ENCODE data around the gene SCAPER.
"Not testable (repeated sequence)": the region's sequence is repeated elsewhere in the genome, so short reads cannot be mapped to it uniquely, and the experiment has no call there.

SCAPER gene

DNA sequence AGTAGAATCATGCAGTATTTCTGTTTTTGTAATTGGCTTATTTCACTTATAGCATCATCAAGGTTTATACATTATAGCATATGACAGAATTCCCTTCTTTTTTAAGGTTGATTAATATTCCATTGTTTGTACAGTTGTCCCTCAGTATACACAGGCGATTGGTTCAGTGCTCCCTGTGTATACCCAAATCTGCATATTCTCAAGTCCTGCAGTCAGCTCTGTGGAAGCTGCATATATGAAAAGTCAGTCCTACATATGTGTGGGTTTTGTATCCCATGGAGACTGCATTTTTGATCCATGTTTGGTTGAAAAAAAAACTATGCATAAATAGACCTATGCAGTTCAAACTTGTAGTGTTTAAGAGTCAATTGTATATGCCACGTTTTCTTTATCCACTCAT, 440.9 kb downstream of the SCAPER start:
- Histone ChIP-seq H3K27ac (ENCODE audit: low read depth, low read length, severe bottlenecking) (no peak overlapping the region), H3K4me1 (ENCODE audit: control insufficient read depth, insufficient read depth, low read length, poor library complexity, severe bottlenecking) (no peaks in the 10 kb centered on the region), H3K9me3 (ENCODE audit: control insufficient read depth, low read length) (no peaks in the 10 kb centered on the region), H3K4me3 (ENCODE audit: extremely low read depth, insufficient read depth, low read length, poor library complexity, severe bottlenecking) (no peak overlapping the region), H3K36me3 (ENCODE audit: control insufficient read depth, insufficient read depth, low read length) (no peaks in the 10 kb centered on the region)
- no CpG with 5 or more reads among the region's 2 CpGs for WGBS, 2 experiments (ENCODE audit: insufficient coverage in 2 of 2)

DNA sequence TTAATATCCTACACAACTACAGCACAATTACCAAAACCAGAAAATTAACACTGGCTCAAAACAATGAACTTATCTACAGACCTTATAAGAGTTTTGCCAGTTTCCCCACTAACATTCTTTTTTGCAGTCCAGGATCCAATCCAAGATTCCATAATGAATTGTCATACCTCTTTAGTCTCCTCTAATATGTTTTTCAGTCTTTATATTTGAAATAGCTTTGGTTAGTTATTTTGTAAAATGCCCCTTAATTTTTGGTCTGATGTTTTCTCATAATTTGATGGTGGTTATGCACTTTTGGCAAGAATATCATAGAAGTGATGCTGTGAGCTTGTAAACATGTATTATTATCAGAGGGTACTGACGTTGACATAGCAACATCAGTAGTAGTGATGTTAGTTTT, 444.3 kb downstream of the SCAPER start:
- no peaks in the 10 kb centered on the region for H3K9me3 ChIP-seq (ENCODE audit: control insufficient read depth, low read length)
- H3K4me3 ChIP-seq (ENCODE audit: extremely low read depth, insufficient read depth, low read length, poor library complexity, severe bottlenecking) = no peak overlapping the region
- WGBS, 2 experiments (ENCODE audit: insufficient coverage in 2 of 2) = 100% methylated on average over 1 of the region's 1 CpG; no CpG with 5 or more reads in 1 of the 2 experiments
- H3K36me3 ChIP-seq (ENCODE audit: control insufficient read depth, insufficient read depth, low read length) = no peaks in the 10 kb centered on the region
- no peak overlapping the region for H3K27ac ChIP-seq (ENCODE audit: low read depth, low read length, severe bottlenecking)
- H3K4me1 ChIP-seq (ENCODE audit: control insufficient read depth, insufficient read depth, low read length, poor library complexity, severe bottlenecking) = no peaks in the 10 kb centered on the region

DNA sequence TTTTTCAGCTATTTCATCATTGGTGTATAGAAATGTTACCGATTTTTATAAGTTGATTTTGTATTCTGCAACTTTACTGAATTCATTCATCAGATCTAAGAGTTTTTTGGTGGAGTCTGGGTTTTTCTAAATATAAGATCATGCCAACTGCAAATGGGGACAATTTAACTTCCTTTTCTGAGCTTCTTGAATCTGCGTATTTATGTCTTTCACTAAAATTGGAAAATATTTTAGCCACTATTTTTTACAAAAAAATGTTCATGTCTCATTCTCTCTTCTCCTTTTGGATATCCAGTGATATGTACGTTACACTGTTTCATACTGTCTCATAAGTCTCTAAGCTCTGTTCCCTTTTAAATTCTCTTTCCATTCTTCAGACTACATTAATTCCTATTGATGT, 444.8 kb downstream of the SCAPER start:
- Histone ChIP-seq H3K9me3 (ENCODE audit: control insufficient read depth, low read length) (no peaks in the 10 kb centered on the region), H3K27ac (ENCODE audit: low read depth, low read length, severe bottlenecking) (no peak overlapping the region), H3K36me3 (ENCODE audit: control insufficient read depth, insufficient read depth, low read length) (no peaks in the 10 kb centered on the region), H3K4me1 (ENCODE audit: control insufficient read depth, insufficient read depth, low read length, poor library complexity, severe bottlenecking) (no peaks in the 10 kb centered on the region), H3K4me3 (ENCODE audit: extremely low read depth, insufficient read depth, low read length, poor library complexity, severe bottlenecking) (no peak overlapping the region)
- WGBS, 2 experiments (ENCODE audit: insufficient coverage in 2 of 2) = 97% methylated on average over 2 of the region's 3 CpGs; no CpG with 5 or more reads in 1 of the 2 experiments

DNA sequence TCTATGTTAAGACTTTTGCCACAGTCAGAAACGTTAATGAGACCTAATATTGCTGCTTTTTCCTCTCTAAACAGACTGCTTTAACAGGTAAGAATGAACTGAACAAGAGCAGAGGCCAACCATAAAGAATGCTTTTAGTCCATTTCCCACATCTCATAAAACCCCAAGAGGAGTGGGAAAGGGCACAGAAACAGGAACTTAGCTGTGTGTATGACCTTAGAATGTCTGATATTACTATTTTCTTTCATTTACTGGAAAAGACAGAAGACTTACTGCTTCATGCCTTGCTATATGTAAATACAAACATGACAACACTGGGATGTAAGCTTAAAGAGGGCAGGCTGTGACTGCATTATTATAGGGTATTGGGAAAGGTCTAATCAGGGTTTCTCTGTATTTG, 453.6 kb downstream of the SCAPER start:
- Histone ChIP-seq H3K36me3 (ENCODE audit: control insufficient read depth, insufficient read depth, low read length) (no peaks in the 10 kb centered on the region), H3K4me3 (ENCODE audit: extremely low read depth, insufficient read depth, low read length, poor library complexity, severe bottlenecking) (no peak overlapping the region), H3K4me1 (ENCODE audit: control insufficient read depth, insufficient read depth, low read length, poor library complexity, severe bottlenecking) (no peaks in the 10 kb centered on the region), H3K9me3 (ENCODE audit: control insufficient read depth, low read length) (no peaks in the 10 kb centered on the region), H3K27ac (ENCODE audit: low read depth, low read length, severe bottlenecking) (no peak overlapping the region)
- 71% methylated on average over 1 of the region's 1 CpG; no CpG with 5 or more reads in 1 of the 2 experiments for WGBS, 2 experiments (ENCODE audit: insufficient coverage in 2 of 2)

DNA sequence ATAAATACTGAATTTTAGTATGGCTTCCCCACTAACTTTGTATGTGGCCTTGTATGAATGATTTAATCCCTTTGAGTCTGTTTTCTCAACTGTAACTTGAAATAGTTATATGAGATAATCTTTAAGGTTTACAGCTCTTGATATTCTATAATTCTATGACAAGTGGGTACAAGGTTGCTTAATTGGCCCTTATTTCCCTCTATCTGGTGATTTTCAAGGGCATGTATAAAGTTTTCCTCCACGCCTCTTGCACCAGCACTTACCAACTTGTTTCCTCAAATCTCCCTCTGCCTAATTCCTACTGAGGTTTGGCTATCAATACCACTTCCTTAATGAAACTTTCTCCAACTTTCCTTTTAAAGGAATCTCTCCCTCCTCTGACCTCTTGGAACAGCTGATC, 455.7 kb downstream of the SCAPER start:
- Histone ChIP-seq H3K9me3 (ENCODE audit: control insufficient read depth, low read length) (no peaks in the 10 kb centered on the region), H3K27ac (ENCODE audit: low read depth, low read length, severe bottlenecking) (no peak overlapping the region), H3K4me1 (ENCODE audit: control insufficient read depth, insufficient read depth, low read length, poor library complexity, severe bottlenecking) (no peaks in the 10 kb centered on the region), H3K36me3 (ENCODE audit: control insufficient read depth, insufficient read depth, low read length) (no peaks in the 10 kb centered on the region), H3K4me3 (ENCODE audit: extremely low read depth, insufficient read depth, low read length, poor library complexity, severe bottlenecking) (no peak overlapping the region)
- WGBS, 2 experiments (ENCODE audit: insufficient coverage in 2 of 2) = 100% methylated on average over 1 of the region's 1 CpG; no CpG with 5 or more reads in 1 of the 2 experiments

DNA sequence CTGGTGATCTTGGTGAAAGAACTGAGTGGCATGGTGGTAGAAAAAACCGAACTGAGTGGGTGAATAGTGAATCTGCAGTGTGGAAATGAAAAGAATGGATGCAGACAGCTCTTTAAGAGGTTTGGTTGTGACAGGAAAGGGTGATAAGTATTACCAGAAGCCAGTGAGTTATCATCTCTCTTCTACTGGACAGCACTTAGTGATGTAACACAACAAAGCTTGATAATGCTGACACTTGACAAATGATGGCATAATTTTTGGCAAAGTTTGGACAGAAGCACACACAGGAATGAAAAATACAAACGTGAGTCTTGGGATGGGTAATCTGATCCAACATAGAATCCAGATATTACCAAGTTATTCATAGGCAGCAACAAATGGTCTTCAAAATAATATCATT, 456.4 kb downstream of the SCAPER start:
- no peak overlapping the region for H3K4me3 ChIP-seq (ENCODE audit: extremely low read depth, insufficient read depth, low read length, poor library complexity, severe bottlenecking)
- H3K9me3 ChIP-seq (ENCODE audit: control insufficient read depth, low read length) = no peaks in the 10 kb centered on the region
- no peak overlapping the region for H3K27ac ChIP-seq (ENCODE audit: low read depth, low read length, severe bottlenecking)
- H3K4me1 ChIP-seq (ENCODE audit: control insufficient read depth, insufficient read depth, low read length, poor library complexity, severe bottlenecking) = no peaks in the 10 kb centered on the region
- 82% methylated on average over 1 of the region's 2 CpGs for WGBS, 2 experiments (ENCODE audit: insufficient coverage in 2 of 2)
- H3K36me3 ChIP-seq (ENCODE audit: control insufficient read depth, insufficient read depth, low read length) = no peaks in the 10 kb centered on the region

DNA sequence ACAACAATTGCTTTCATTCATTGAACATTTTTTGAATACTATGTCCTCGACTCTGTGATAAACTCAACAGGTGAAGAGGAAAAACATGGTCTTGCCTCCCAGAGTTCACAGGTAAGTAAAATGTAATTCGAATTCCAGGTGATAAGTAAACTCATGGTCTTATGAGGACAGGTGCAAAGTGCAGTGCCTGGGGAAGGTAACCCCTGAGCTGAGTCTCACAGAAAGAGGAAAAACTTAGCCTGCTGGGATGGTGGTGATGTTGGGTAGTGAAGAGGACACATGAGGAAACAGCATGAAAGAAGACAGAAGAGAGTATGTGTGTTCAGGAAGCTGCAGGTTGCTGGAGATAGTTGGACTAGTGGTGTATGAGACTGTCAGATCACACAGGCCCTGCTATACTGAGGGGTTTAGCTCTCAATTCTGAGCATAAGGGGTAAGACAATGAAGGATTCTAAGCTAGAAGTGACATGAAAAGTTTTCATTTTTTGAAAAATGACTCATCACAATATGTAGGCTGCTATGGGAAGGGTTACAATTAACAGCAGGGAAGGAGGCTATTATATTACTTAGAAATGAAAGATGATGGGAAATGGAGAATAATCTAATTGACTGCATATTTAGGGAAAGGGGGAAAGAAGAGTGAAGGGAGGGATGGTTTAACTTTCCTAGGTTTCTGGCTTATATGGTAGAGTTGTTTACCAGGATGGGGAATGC, 457.3 kb downstream of the SCAPER start:
- Histone ChIP-seq H3K9me3 (ENCODE audit: control insufficient read depth, low read length) (no peaks in the 10 kb centered on the region), H3K27ac (ENCODE audit: low read depth, low read length, severe bottlenecking) (no peak overlapping the region), H3K36me3 (ENCODE audit: control insufficient read depth, insufficient read depth, low read length) (no peaks in the 10 kb centered on the region), H3K4me3 (ENCODE audit: extremely low read depth, insufficient read depth, low read length, poor library complexity, severe bottlenecking) (no peak overlapping the region), H3K4me1 (ENCODE audit: control insufficient read depth, insufficient read depth, low read length, poor library complexity, severe bottlenecking) (no peaks in the 10 kb centered on the region)
- WGBS, 2 experiments (ENCODE audit: insufficient coverage in 2 of 2) = 92 to 100% methylated on average over 1 to 2 of the region's 2 CpGs

DNA sequence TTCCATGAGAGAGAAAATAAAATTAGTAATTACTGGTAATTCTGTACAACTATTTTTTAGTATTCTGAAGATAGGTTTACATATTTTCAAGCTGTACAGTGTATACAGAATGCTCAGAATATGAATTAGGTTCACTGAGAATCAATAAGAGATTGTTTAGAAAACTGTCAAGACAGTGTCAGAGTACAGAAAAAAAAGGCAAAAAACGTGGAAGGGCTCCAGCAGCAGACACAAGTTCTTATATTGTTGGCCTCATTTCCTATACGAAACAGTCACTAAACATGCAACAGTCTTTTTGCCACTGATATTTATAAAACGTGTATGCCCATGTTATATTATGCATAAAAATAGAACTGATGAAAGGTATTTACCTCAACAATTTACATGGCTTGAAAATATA, 464.7 kb downstream of the SCAPER start:
- Histone ChIP-seq H3K4me3 (ENCODE audit: extremely low read depth, insufficient read depth, low read length, poor library complexity, severe bottlenecking) (no peak overlapping the region), H3K27ac (ENCODE audit: low read depth, low read length, severe bottlenecking) (no peak overlapping the region)
- 75 to 86% methylated on average over 1 of the region's 3 CpGs for WGBS, 2 experiments (ENCODE audit: insufficient coverage in 2 of 2)

DNA sequence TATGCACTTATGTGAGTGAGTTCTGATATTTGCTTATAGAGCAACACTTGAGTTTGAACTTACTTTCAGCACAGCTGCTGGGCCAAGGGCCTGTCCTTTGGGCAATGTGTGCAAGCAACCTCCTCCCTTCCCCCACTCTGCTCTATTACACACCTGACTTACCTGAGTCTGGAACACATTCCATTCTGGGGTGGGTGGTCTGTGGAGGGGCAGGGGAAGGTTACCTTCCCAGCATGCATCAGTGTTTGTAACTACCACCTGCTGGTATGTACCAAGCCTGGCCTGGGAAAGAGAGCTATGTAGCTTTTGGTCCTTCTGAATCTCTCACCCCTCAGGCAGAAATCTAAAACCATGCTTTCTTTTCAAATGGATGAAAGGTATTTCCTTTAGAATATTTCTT, 465.6 kb downstream of the SCAPER start:
- no peak overlapping the region for H3K4me3 ChIP-seq (ENCODE audit: extremely low read depth, insufficient read depth, low read length, poor library complexity, severe bottlenecking)
- H3K9me3 ChIP-seq (ENCODE audit: control insufficient read depth, low read length) = no peaks in the 10 kb centered on the region
- no peak overlapping the region for H3K27ac ChIP-seq (ENCODE audit: low read depth, low read length, severe bottlenecking)
- H3K4me1 ChIP-seq (ENCODE audit: control insufficient read depth, insufficient read depth, low read length, poor library complexity, severe bottlenecking) = no peaks in the 10 kb centered on the region
- no peaks in the 10 kb centered on the region for H3K36me3 ChIP-seq (ENCODE audit: control insufficient read depth, insufficient read depth, low read length)

More for the DNA sequence above, 464.7 kb downstream of the SCAPER start:
- no peaks in the 10 kb centered on the region for H3K9me3 ChIP-seq (ENCODE audit: control insufficient read depth, low read length)
- no peaks in the 10 kb centered on the region for H3K4me1 ChIP-seq (ENCODE audit: control insufficient read depth, insufficient read depth, low read length, poor library complexity, severe bottlenecking)
- H3K36me3 ChIP-seq (ENCODE audit: control insufficient read depth, insufficient read depth, low read length) = no peaks in the 10 kb centered on the region

DNA sequence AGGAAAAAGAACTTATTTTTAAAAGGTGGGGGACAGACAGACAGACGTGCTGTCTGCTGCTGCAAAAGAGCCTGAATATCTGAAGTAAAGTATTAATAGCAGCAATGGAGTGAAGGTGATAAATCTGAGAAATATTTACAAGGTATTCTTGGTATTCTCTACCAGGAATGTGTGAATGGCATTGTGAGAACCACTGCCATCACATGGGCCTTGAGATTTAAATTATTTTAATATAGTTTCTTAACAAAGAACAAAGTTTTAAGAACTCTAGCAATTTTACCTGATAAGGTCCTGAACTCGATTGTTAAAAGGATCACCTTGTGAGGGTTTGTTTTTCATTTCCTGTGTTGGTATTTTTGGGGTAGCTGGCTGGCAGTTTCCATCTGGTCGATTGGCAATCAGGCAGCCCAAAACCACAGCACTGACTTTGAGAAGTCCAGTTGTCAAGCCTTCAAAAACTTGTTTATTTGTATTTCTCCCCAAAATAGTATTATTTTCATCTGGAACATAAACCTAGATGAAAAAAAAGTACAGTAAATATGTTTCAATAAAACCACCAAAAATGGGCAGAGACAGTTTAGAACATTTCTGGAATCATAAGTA, 471.2 kb downstream of the SCAPER start:
- H3K27ac ChIP-seq (ENCODE audit: low read depth, low read length, severe bottlenecking) = no peak overlapping the region
- 0% methylated on average over 1 of the region's 3 CpGs for WGBS, 2 experiments (ENCODE audit: insufficient coverage in 2 of 2)

DNA sequence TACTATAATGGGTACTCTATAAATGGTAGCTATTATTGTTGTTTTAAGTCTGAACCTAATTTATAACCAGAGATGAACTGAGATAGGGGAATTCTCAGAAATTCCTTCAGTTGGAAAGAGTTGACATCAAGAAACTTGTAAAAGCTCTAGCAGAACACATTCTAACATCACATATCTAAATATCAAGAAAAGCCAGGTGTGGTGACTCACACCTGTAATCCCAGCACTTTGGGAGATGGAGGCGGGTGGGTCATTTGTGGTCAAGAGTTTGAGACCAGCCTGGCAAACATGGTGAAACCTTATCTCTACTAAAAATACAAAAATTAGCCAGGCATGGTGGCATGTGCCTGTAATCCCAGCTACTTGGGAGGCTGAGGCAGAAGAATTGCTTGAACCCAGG, 472.1 kb downstream of the SCAPER start:
- H3K4me1 ChIP-seq (ENCODE audit: control insufficient read depth, insufficient read depth, low read length, poor library complexity, severe bottlenecking) = peaks cover 12% of the 10 kb centered on the region
- WGBS, 2 experiments (ENCODE audit: insufficient coverage in 2 of 2) = 80 to 100% methylated on average over 1 of the region's 1 CpG
- not testable (repeated sequence) for H3K9me3 ChIP-seq (ENCODE audit: control insufficient read depth, low read length); H3K27ac ChIP-seq (ENCODE audit: low read depth, low read length, severe bottlenecking); H3K4me3 ChIP-seq (ENCODE audit: extremely low read depth, insufficient read depth, low read length, poor library complexity, severe bottlenecking); H3K36me3 ChIP-seq (ENCODE audit: control insufficient read depth, insufficient read depth, low read length)

More for the DNA sequence above, 471.2 kb downstream of the SCAPER start:
- H3K36me3 ChIP-seq (ENCODE audit: control insufficient read depth, insufficient read depth, low read length) = no peaks in the 10 kb centered on the region
- H3K9me3 ChIP-seq (ENCODE audit: control insufficient read depth, low read length) = no peaks in the 10 kb centered on the region
- H3K4me3 ChIP-seq (ENCODE audit: extremely low read depth, insufficient read depth, low read length, poor library complexity, severe bottlenecking) = no peak overlapping the region
- H3K4me1 ChIP-seq (ENCODE audit: control insufficient read depth, insufficient read depth, low read length, poor library complexity, severe bottlenecking) = peaks cover 12% of the 10 kb centered on the region

All from mesodermal cell (in vitro differentiated cells).